SK-N-SH treated with all-trans-retinoic acid at 6 μM for 48 hours (cell line): ENCODE measurements around the gene ZSCAN16.

Experiments
- ATAC-seq: fragments of 200-7000 bp; cut with Tn5 transposase; 3 replicates; pipeline ENCODE4 v1.9.1; 2020; ENCODE audit warnings: mild to moderate bottlenecking, moderate library complexity
- ARNTL ChIP-seq: fragments of 450-650 bp; formaldehyde crosslinking; IDR thresholded peaks from 2 replicates; pipeline ENCODE4 v1.5.0; 2020; ENCODE audit warnings: low read depth, mild to moderate bottlenecking, moderate library complexity, borderline replicate concordance
- BACH2 ChIP-seq: fragments of 250-450 bp; sonication (Bioruptor Pico); IDR thresholded peaks from 2 replicates; pipeline ENCODE4 v1.9.0; 2021; ENCODE audit warnings: mild to moderate bottlenecking, borderline replicate concordance
- ESRRG ChIP-seq: fragments of 250-450 bp; sonication (Bioruptor Pico); IDR thresholded peaks from 2 replicates; pipeline ENCODE4 v1.6.1; 2021; ENCODE audit warnings: mild to moderate bottlenecking
- GLIS3 ChIP-seq: fragments of 250-450 bp; sonication (Bioruptor Pico); IDR thresholded peaks from 2 replicates; pipeline ENCODE4 v1.5.0; 2020; ENCODE audit warnings: mild to moderate bottlenecking, moderate library complexity
- ISL1 ChIP-seq: fragments of 250-450 bp; sonication (Bioruptor Pico); IDR thresholded peaks from 2 replicates; pipeline ENCODE4 v2.1.2; 2022; ENCODE audit warnings: mild to moderate bottlenecking, moderate library complexity
- OSR1 ChIP-seq: fragments of 250-450 bp; sonication (Bioruptor Pico); IDR thresholded peaks from 2 replicates; pipeline ENCODE4 v1.8.0; 2022; ENCODE audit warnings: moderate library complexity, mild to moderate bottlenecking, inconsistent platforms
- PATZ1 ChIP-seq: fragments of 250-450 bp; sonication (Bioruptor Pico); IDR thresholded peaks from 2 replicates; pipeline ENCODE4 v1.8.0; 2020; ENCODE audit warnings: mild to moderate bottlenecking, moderate library complexity, borderline replicate concordance
- POU6F1 ChIP-seq: fragments of 250-450 bp; sonication (Bioruptor Pico); IDR thresholded peaks from 2 replicates; pipeline ENCODE4 v1.8.0; 2021; ENCODE audit warnings: low read depth, mild to moderate bottlenecking, moderate library complexity, borderline replicate concordance
- PPARA ChIP-seq: fragments of 250-450 bp; sonication (Bioruptor Pico); IDR thresholded peaks from 2 replicates; pipeline ENCODE4 v1.5.0; 2020; ENCODE audit warnings: mild to moderate bottlenecking, borderline replicate concordance
- RARB ChIP-seq: fragments of 250-450 bp; sonication (Bioruptor Pico); IDR thresholded peaks from 2 replicates; pipeline ENCODE4 v1.8.0; 2021; ENCODE audit warnings: mild to moderate bottlenecking, moderate library complexity
- SNAI2 ChIP-seq: fragments of 250-450 bp; sonication (Bioruptor Pico); IDR thresholded peaks from 2 replicates; pipeline ENCODE4 v1.5.0; 2020; ENCODE audit warnings: mild to moderate bottlenecking, moderate library complexity
- TCF4 ChIP-seq: fragments of 250-450 bp; sonication (Bioruptor Pico); IDR thresholded peaks from 2 replicates; pipeline ENCODE4 v1.8.0; 2021; ENCODE audit warnings: mild to moderate bottlenecking, moderate library complexity, borderline replicate concordance
- TOX ChIP-seq: fragments of 250-450 bp; sonication (Bioruptor Pico); IDR thresholded peaks from 2 replicates; pipeline ENCODE4 v1.8.0; 2021; ENCODE audit warnings: mild to moderate bottlenecking, moderate library complexity, borderline replicate concordance
- ZFP3 ChIP-seq: fragments of 250-450 bp; sonication (Bioruptor Pico); IDR thresholded peaks from 2 replicates; pipeline ENCODE4 v1.5.0; 2020; ENCODE audit warnings: mild to moderate bottlenecking, moderate library complexity
- ZNF8 ChIP-seq: fragments of 450-650 bp; formaldehyde crosslinking; IDR thresholded peaks from 2 replicates; pipeline ENCODE4 v1.5.0; 2020; ENCODE audit warnings: mild to moderate bottlenecking, moderate library complexity
- TF ChIP-seq, protein P1 (sequence below): fragments of 250-450 bp; sonication (Bioruptor Pico); IDR thresholded peaks from 2 replicates; pipeline ENCODE4 v1.5.1; 2021; ENCODE audit warnings: mild to moderate bottlenecking, moderate library complexity
- TF ChIP-seq, protein P2 (sequence below): fragments of 250-450 bp; sonication (Bioruptor Pico); IDR thresholded peaks from 2 replicates; pipeline ENCODE4 v1.5.1; 2020; ENCODE audit warnings: low read depth, mild to moderate bottlenecking, moderate library complexity

Gene ZSCAN16

DNA sequence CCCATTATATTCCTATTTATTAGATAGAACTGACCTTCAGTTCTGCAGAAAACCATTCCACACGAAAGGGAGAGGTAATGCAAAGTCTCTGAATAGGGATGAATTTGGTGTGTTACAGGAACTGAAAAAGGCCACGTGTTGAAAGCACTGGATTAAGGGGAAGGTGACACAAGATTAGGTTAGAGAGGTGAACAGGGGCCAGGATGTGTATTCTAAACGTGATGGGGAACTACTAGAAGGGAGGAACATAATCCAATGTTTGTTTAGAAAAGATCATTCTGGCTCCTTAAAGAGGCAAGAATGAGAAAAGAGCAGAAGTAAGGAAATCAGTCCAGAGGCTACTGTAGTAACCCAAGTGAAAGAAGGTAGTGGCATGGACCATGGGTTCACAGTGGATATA lies 11.0 kb downstream of the ZSCAN16 start (continued):
- no peak for TF ChIP-seq SNAI2

GRCh38 chr6:28136585-28137504 lies 12.4 kb downstream of the ZSCAN16 start:
- TF ChIP-seq ZFP3 (CRISPR knock-in tag): peak; percentile 57; the same call in 1 of the 2 replicates
- peak; percentile 22; the same call in 1 of the 2 replicates for TF ChIP-seq ZNF8 (CRISPR knock-in tag)
- peak; percentile 30; the same call in 1 of the 2 replicates for TF ChIP-seq TCF4 (CRISPR knock-in tag)
- TF ChIP-seq, protein P1, sequence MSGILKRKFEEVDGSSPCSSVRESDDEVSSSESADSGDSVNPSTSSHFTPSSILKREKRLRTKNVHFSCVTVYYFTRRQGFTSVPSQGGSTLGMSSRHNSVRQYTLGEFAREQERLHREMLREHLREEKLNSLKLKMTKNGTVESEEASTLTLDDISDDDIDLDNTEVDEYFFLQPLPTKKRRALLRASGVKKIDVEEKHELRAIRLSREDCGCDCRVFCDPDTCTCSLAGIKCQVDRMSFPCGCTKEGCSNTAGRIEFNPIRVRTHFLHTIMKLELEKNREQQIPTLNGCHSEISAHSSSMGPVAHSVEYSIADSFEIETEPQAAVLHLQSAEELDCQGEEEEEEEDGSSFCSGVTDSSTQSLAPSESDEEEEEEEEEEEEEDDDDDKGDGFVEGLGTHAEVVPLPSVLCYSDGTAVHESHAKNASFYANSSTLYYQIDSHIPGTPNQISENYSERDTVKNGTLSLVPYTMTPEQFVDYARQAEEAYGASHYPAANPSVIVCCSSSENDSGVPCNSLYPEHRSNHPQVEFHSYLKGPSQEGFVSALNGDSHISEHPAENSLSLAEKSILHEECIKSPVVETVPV (CRISPR knock-in tag): no peak
- TF ChIP-seq TOX (CRISPR knock-in tag): no peak
- TF ChIP-seq PATZ1: peak; percentile 11; the same call in 1 of the 2 replicates
- no peak for TF ChIP-seq ISL1 (CRISPR knock-in tag)
- peak; percentile 80 for ATAC-seq

GRCh38 chr6:28137505-28137981 lies 13.1 kb downstream of the ZSCAN16 start:
- ATAC-seq: peak; percentile 1; the same call in 1 of the 3 replicates
- no peak for TF ChIP-seq OSR1
- TF ChIP-seq GLIS3: no peak
- no peak for TF ChIP-seq ESRRG
- no peak for TF ChIP-seq PPARA (CRISPR knock-in tag)
- no peak for TF ChIP-seq SNAI2
- TF ChIP-seq, all 23 proteins: peak for 0

- ATAC-seq: no peak
- TF ChIP-seq OSR1 (no peak), TOX (CRISPR knock-in tag) (no peak), ESRRG (no peak), ZNF8 (CRISPR knock-in tag) (no peak), POU6F1 (CRISPR knock-in tag) (no peak), RARB (CRISPR knock-in tag) (no peak), ARNTL (CRISPR knock-in tag) (no peak), BACH2 (CRISPR knock-in tag) (no peak)
- TF ChIP-seq, protein P2, sequence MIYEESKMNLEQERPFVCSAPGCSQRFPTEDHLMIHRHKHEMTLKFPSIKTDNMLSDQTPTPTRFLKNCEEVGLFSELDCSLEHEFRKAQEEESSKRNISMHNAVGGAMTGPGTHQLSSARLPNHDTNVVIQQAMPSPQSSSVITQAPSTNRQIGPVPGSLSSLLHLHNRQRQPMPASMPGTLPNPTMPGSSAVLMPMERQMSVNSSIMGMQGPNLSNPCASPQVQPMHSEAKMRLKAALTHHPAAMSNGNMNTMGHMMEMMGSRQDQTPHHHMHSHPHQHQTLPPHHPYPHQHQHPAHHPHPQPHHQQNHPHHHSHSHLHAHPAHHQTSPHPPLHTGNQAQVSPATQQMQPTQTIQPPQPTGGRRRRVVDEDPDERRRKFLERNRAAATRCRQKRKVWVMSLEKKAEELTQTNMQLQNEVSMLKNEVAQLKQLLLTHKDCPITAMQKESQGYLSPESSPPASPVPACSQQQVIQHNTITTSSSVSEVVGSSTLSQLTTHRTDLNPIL (CRISPR knock-in tag): no peak
Observed at GRCh38 chr6:28139860-28140543, 15.6 kb downstream of the ZSCAN16 start.

GRCh38 chr6:28140616-28141015 lies 16.2 kb downstream of the ZSCAN16 start:
- no peak for TF ChIP-seq SNAI2
- TF ChIP-seq PPARA (CRISPR knock-in tag): no peak
- no peak for TF ChIP-seq ARNTL (CRISPR knock-in tag)
- TF ChIP-seq PATZ1: no peak

More at GRCh38 chr6:28140616-28141015, 16.2 kb downstream of the ZSCAN16 start:
- ATAC-seq: no peak
